ENCODE measurements around the gene RAB29. TPM values are rescaled to one million over a fixed set of nuclear protein-coding genes. Genes with fewer than 3 reads are reported as not detected.
A peak's percentile ranks its signal among the peaks of the same experiment; 100 is the strongest.

The RAB29 gene
- total RNA-seq, 2 experiments from 2014 or later = 67.6 to 72.3 TPM

GRCh38 chr1:205774198-205775014 lies 876 bp downstream of the RAB29 start:
- CTCF ChIA-PET = interaction anchor here (0.8 to 3.6 kb wide), 9 partner anchors 8 to 210 kb away, joined by 3 to 23 read pairs (median 3); partner anchors contain the start of gene NUCKS1
- peaks cover 48% of the 10 kb centered on the region for H3K36me3 Mint-ChIP-seq (ENCODE audit: low read depth)
- H3K4me1 Mint-ChIP-seq = peaks cover 60% of the 10 kb centered on the region
- no peaks in the 10 kb centered on the region for H3K9me3 Mint-ChIP-seq
- DNase-seq = peak; percentile 45
- H3K27ac Mint-ChIP-seq = peak overlapping the region; percentile 87
- H3K4me3 Mint-ChIP-seq = peak overlapping the region; percentile 90
- POLR2A ChIA-PET = interaction anchor here (0.8 to 6.0 kb wide), 25 partner anchors 8 to 487 kb away, joined by 3 to 99 read pairs (median 5); partner anchors contain the start of genes ELK4, NUCKS1 and PM20D1
- H3K27me3 Mint-ChIP-seq = no peaks in the 10 kb centered on the region

- DNase-seq = no peak
- Mint-ChIP-seq H3K4me1 (peaks cover 58% of the 10 kb centered on the region), H3K36me3 (ENCODE audit: low read depth) (peaks cover 62% of the 10 kb centered on the region), H3K4me3 (peak overlapping the region; percentile 31), H3K27ac (peak overlapping the region; percentile 62), H3K9me3 (no peaks in the 10 kb centered on the region), H3K27me3 (no peaks in the 10 kb centered on the region)
- ChIA-PET CTCF (interaction anchor here (0.6 to 3.6 kb wide), 6 partner anchors 10 to 115 kb away, joined by 3 to 15 read pairs (median 4); no protein-coding TSS in a partner anchor), POLR2A (interaction anchor here (0.7 to 6.0 kb wide), 2 partner anchors 10 to 23 kb away, joined by 3 to 99 read pairs; partner anchors contain the start of gene NUCKS1)
Measured at GRCh38 chr1:205772607-205773032, 2.7 kb downstream of the RAB29 start.

- ChIA-PET CTCF (interaction anchor here (0.7 to 0.9 kb wide), 2 partner anchors 19 to 207 kb away, joined by 3 read pairs; no protein-coding TSS in a partner anchor), POLR2A (interaction anchor here (0.8 kb wide), 1 partner anchor 21 kb away, joined by 3 read pairs; the partner anchor contains the start of gene NUCKS1)
- Mint-ChIP-seq H3K4me1 (peaks cover 61% of the 10 kb centered on the region), H3K4me3 (no peak overlapping the region), H3K9me3 (no peaks in the 10 kb centered on the region), H3K27ac (peak overlapping the region; percentile 56), H3K27me3 (no peaks in the 10 kb centered on the region), H3K36me3 (ENCODE audit: low read depth) (peaks cover 73% of the 10 kb centered on the region)
- no peak for DNase-seq
Measured at GRCh38 chr1:205770618-205771017, 4.7 kb downstream of the RAB29 start.

- CTCF ChIA-PET = interaction anchor here (0.9 kb wide), 1 partner anchor 208 kb away, joined by 3 read pairs; no protein-coding TSS in a partner anchor
- Mint-ChIP-seq H3K36me3 (ENCODE audit: low read depth) (peaks cover 72% of the 10 kb centered on the region), H3K4me3 (no peak overlapping the region)
Measured at GRCh38 chr1:205769641-205770365, 5.5 kb downstream of the RAB29 start.

GRCh38 chr1:205767248-205767647 lies 8.0 kb downstream of the RAB29 start:
- Mint-ChIP-seq H3K4me1 (peaks cover 42% of the 10 kb centered on the region), H3K27me3 (no peaks in the 10 kb centered on the region), H3K27ac (no peak overlapping the region), H3K4me3 (no peak overlapping the region), H3K9me3 (no peaks in the 10 kb centered on the region), H3K36me3 (ENCODE audit: low read depth) (peaks cover 71% of the 10 kb centered on the region)
- CTCF ChIA-PET = no interaction called here
- POLR2A ChIA-PET = interaction anchor here (2.6 kb wide), 1 partner anchor 7 kb away, joined by 18 read pairs; the partner anchor contains the start of gene RAB29
- no peak for DNase-seq

More at GRCh38 chr1:205769641-205770365, 5.5 kb downstream of the RAB29 start:
- POLR2A ChIA-PET = interaction anchor here (0.9 to 1.4 kb wide), 2 partner anchors 21 to 60 kb away, joined by 3 to 5 read pairs; no protein-coding TSS in a partner anchor
- DNase-seq = no peak
- H3K4me1 Mint-ChIP-seq = peaks cover 60% of the 10 kb centered on the region
- H3K27ac Mint-ChIP-seq = no peak overlapping the region
- no peaks in the 10 kb centered on the region for H3K27me3 Mint-ChIP-seq
- no peaks in the 10 kb centered on the region for H3K9me3 Mint-ChIP-seq

GRCh38 chr1:205766570-205766969 lies 8.7 kb downstream of the RAB29 start:
- H3K4me1 Mint-ChIP-seq = peaks cover 35% of the 10 kb centered on the region
- no peaks in the 10 kb centered on the region for H3K27me3 Mint-ChIP-seq
- ChIA-PET POLR2A (interaction anchor here (2.6 to 2.9 kb wide), 2 partner anchors 8 to 17 kb away, joined by 14 to 18 read pairs; partner anchors contain the start of genes NUCKS1 and RAB29), CTCF (interaction anchor here (1.0 kb wide), 1 partner anchor 26 kb away, joined by 3 read pairs; no protein-coding TSS in a partner anchor)
- DNase-seq = no peak
- H3K9me3 Mint-ChIP-seq = no peaks in the 10 kb centered on the region
- peak overlapping the region; percentile 6 for H3K27ac Mint-ChIP-seq
- no peak overlapping the region for H3K4me3 Mint-ChIP-seq
- peaks cover 66% of the 10 kb centered on the region for H3K36me3 Mint-ChIP-seq (ENCODE audit: low read depth)

GRCh38 chr1:205766038-205766437 lies 9.2 kb downstream of the RAB29 start:
- H3K36me3 Mint-ChIP-seq (ENCODE audit: low read depth) = peaks cover 65% of the 10 kb centered on the region
- POLR2A ChIA-PET = interaction anchor here (0.6 to 2.9 kb wide), 5 partner anchors 9 to 84 kb away, joined by 3 to 18 read pairs (median 3); partner anchors contain the start of genes NUCKS1, PM20D1 and RAB29
- H3K4me3 Mint-ChIP-seq = no peak overlapping the region
- no peak overlapping the region for H3K27ac Mint-ChIP-seq
- peaks cover 30% of the 10 kb centered on the region for H3K4me1 Mint-ChIP-seq
- no peaks in the 10 kb centered on the region for H3K27me3 Mint-ChIP-seq
- CTCF ChIA-PET = interaction anchor here (1.0 to 1.2 kb wide), 3 partner anchors 26 to 111 kb away, joined by 3 to 5 read pairs (median 3); no protein-coding TSS in a partner anchor
- DNase-seq = no peak
- H3K9me3 Mint-ChIP-seq = no peaks in the 10 kb centered on the region

GRCh38 chr1:205764578-205764977 lies 10.7 kb downstream of the RAB29 start:
- no peak overlapping the region for H3K4me3 Mint-ChIP-seq
- peaks cover 51% of the 10 kb centered on the region for H3K36me3 Mint-ChIP-seq (ENCODE audit: low read depth)

GRCh38 chr1:205763980-205764379 lies 11.3 kb downstream of the RAB29 start:
- peaks cover 19% of the 10 kb centered on the region for H3K4me1 Mint-ChIP-seq
- POLR2A ChIA-PET = interaction anchor here (1.7 to 2.9 kb wide), 2 partner anchors 15 to 41 kb away, joined by 3 to 14 read pairs; partner anchors contain the start of gene NUCKS1
- no peaks in the 10 kb centered on the region for H3K9me3 Mint-ChIP-seq
- H3K4me3 Mint-ChIP-seq = no peak overlapping the region
- no peak overlapping the region for H3K27ac Mint-ChIP-seq
- CTCF ChIA-PET = interaction anchor here (0.7 kb wide), 1 partner anchor 213 kb away, joined by 3 read pairs; no protein-coding TSS in a partner anchor
- peaks cover 45% of the 10 kb centered on the region for H3K36me3 Mint-ChIP-seq (ENCODE audit: low read depth)
- no peak for DNase-seq
- no peaks in the 10 kb centered on the region for H3K27me3 Mint-ChIP-seq

More at GRCh38 chr1:205764578-205764977, 10.7 kb downstream of the RAB29 start:
- ChIA-PET CTCF (interaction anchor here (1.2 kb wide), 1 partner anchor 106 kb away, joined by 5 read pairs; no protein-coding TSS in a partner anchor), POLR2A (interaction anchor here (2.6 to 2.9 kb wide), 2 partner anchors 10 to 15 kb away, joined by 14 to 18 read pairs; partner anchors contain the start of genes NUCKS1 and RAB29)
- Mint-ChIP-seq H3K4me1 (peaks cover 19% of the 10 kb centered on the region), H3K27me3 (no peaks in the 10 kb centered on the region), H3K27ac (no peak overlapping the region), H3K9me3 (no peaks in the 10 kb centered on the region)
- no peak for DNase-seq

GRCh38 chr1:205760606-205761005 lies 14.7 kb downstream of the RAB29 start:
- Mint-ChIP-seq H3K4me3 (no peak overlapping the region), H3K36me3 (ENCODE audit: low read depth) (peaks cover 27% of the 10 kb centered on the region), H3K27me3 (no peaks in the 10 kb centered on the region), H3K27ac (no peak overlapping the region), H3K4me1 (peaks cover 8% of the 10 kb centered on the region), H3K9me3 (no peaks in the 10 kb centered on the region)
- ChIA-PET CTCF (interaction anchor here (0.5 to 1.7 kb wide), 3 partner anchors 11 to 225 kb away, joined by 3 read pairs; no protein-coding TSS in a partner anchor), POLR2A (interaction anchor here (1.5 to 2.9 kb wide), 4 partner anchors 10 to 14 kb away, joined by 5 to 17 read pairs (median 8); partner anchors contain the start of genes NUCKS1 and RAB29)
- DNase-seq = no peak

GRCh38 chr1:205756552-205756951 lies 18.7 kb downstream of the RAB29 start:
- DNase-seq = no peak
- H3K4me1 Mint-ChIP-seq = peaks cover 3% of the 10 kb centered on the region
- H3K27me3 Mint-ChIP-seq = no peaks in the 10 kb centered on the region
- CTCF ChIA-PET = interaction anchor here (0.9 kb wide), 1 partner anchor 45 kb away, joined by 4 read pairs; no protein-coding TSS in a partner anchor
- no peak overlapping the region for H3K27ac Mint-ChIP-seq
- H3K36me3 Mint-ChIP-seq (ENCODE audit: low read depth) = peaks cover 8% of the 10 kb centered on the region
- no peaks in the 10 kb centered on the region for H3K9me3 Mint-ChIP-seq
- no peak overlapping the region for H3K4me3 Mint-ChIP-seq
- POLR2A ChIA-PET = interaction anchor here (1.2 kb wide), 1 partner anchor 124 kb away, joined by 3 read pairs; no protein-coding TSS in a partner anchor

- H3K4me1 Mint-ChIP-seq = peaks cover 15% of the 10 kb centered on the region
- peaks cover 7% of the 10 kb centered on the region for H3K36me3 Mint-ChIP-seq (ENCODE audit: low read depth)
- no peak for DNase-seq
- no peaks in the 10 kb centered on the region for H3K27me3 Mint-ChIP-seq
- ChIA-PET CTCF (interaction anchor here (1.1 to 1.3 kb wide), 2 partner anchors 44 to 163 kb away, joined by 3 read pairs; no protein-coding TSS in a partner anchor), POLR2A (interaction anchor here (0.8 to 1.4 kb wide), 3 partner anchors 16 to 28 kb away, joined by 3 to 7 read pairs (median 4); partner anchors contain the start of gene RAB29)
- no peaks in the 10 kb centered on the region for H3K9me3 Mint-ChIP-seq
- no peak overlapping the region for H3K27ac Mint-ChIP-seq
- no peak overlapping the region for H3K4me3 Mint-ChIP-seq
Measured at GRCh38 chr1:205754857-205755256, 20.4 kb downstream of the RAB29 start.

All from activated CD4-positive, alpha-beta memory T cell treated with anti-CD3 and anti-CD28 coated beads, Interleukin-2, amount 10 ng/mL, durations not matched to agents 7 days and 5 days (primary cell).